Endodermal cell (in vitro differentiated cells): ENCODE measurements around the gene EMILIN2. TPM values are rescaled to one million over a fixed set of nuclear protein-coding genes. Genes with fewer than 3 reads are reported as not detected.

Source experiments
- DNase-seq: peaks from one replicate; pipeline ENCODE4 v3.0.0-alpha.2; 2017
- H3K27ac ChIP-seq: 2 replicates; pipeline ENCODE4 v1.5.1; 2013; ENCODE audit warnings: mild to moderate bottlenecking, low read depth, low read length, moderate library complexity
- H3K27me3 ChIP-seq: 2 replicates; pipeline ENCODE4 v1.6.1; 2013; ENCODE audit warnings: mild to moderate bottlenecking, low read length, moderate library complexity; ENCODE audit not compliant: insufficient read depth, control insufficient read depth, poor library complexity, severe bottlenecking
- H3K36me3 ChIP-seq: 2 replicates; pipeline ENCODE4 v1.7.0; 2013; ENCODE audit warnings: mild to moderate bottlenecking, low read length, moderate library complexity; ENCODE audit not compliant: control insufficient read depth, insufficient read depth
- H3K4me1 ChIP-seq: one replicate; pipeline ENCODE4 v1.7.0; 2013; ENCODE audit warnings: low read length; ENCODE audit not compliant: control insufficient read depth, insufficient read depth
- H3K4me3 ChIP-seq: 2 replicates; pipeline ENCODE4 v1.5.1; 2013; ENCODE audit warnings: mild to moderate bottlenecking, low read length, moderate library complexity
- H3K9ac ChIP-seq: 2 replicates; pipeline ENCODE4 v1.6.1; 2013; ENCODE audit warnings: mild to moderate bottlenecking, low read length, moderate library complexity; ENCODE audit not compliant: poor library complexity, severe bottlenecking; ENCODE audit errors: extremely low read depth
- H3K9me3 ChIP-seq: 2 replicates; pipeline ENCODE4 v1.6.1; 2013; ENCODE audit warnings: mild to moderate bottlenecking, low read length, moderate library complexity; ENCODE audit not compliant: control insufficient read depth
- H3K27ac Mint-ChIP-seq: 2 replicates; pipeline ENCODE4 v1.8.0; 2020; ENCODE audit warnings: mixed read lengths
- H3K27me3 Mint-ChIP-seq: 2 replicates; pipeline ENCODE4 v1.8.0; 2021; ENCODE audit warnings: mild to moderate bottlenecking, mixed read lengths; ENCODE audit not compliant: insufficient read depth
- H3K36me3 Mint-ChIP-seq: 2 replicates; pipeline ENCODE4 v1.8.0; 2020; ENCODE audit warnings: low read depth, mixed read lengths
- H3K4me1 Mint-ChIP-seq: 2 replicates; pipeline ENCODE4 v1.8.0; 2020; ENCODE audit warnings: mixed read lengths
- H3K4me3 Mint-ChIP-seq: 2 replicates; pipeline ENCODE4 v1.8.0; 2020; ENCODE audit warnings: mild to moderate bottlenecking, moderate library complexity, mixed read lengths
- H3K9me3 Mint-ChIP-seq: 2 replicates; pipeline ENCODE4 v1.8.0; 2020; ENCODE audit warnings: mild to moderate bottlenecking, mixed read lengths
- CTCF ChIP-seq: fragments of 200-600 bp; sonication (generic); conservative IDR thresholded peaks from 2 replicates; pipeline ENCODE4 v1.5.0; 2021; ENCODE audit warnings: antibody characterized with exemption, mild to moderate bottlenecking
- WGBS, 2 experiments: methylation state at CpG; one replicate each; pipeline versions ENCODE4 v1.1.5 to v1.1.7; 2013; ENCODE audit warnings: missing lambda C conversion rate in 2 of 2, mixed read lengths in 1 of 2; ENCODE audit not compliant: insufficient coverage in 1 of 2, insufficient read length in 1 of 2; 5-methylcytosine and 5-hydroxymethylcytosine counted together
- total RNA-seq, 2 donors: library from RNA; stranded (reverse); fragmentation: NEBNext Ultra II Directional in 1 of 2; extraction: Animal tissue kit (Norgen Biotek cat#: 25700) in 1 of 2; gene quantifications; 2 replicates in 1 of 2; 3 replicates in 1 of 2; pipeline ENCODE4 v1.2.1, GENCODE V29; 2021

Gene EMILIN2
- total RNA-seq, 2 donors from 2014 or later, result 14.2 to 16.8 TPM

- no peak overlapping the region for H3K4me3 ChIP-seq
- no peaks in the 10 kb centered on the region for H3K27me3 Mint-ChIP-seq
- H3K9me3 Mint-ChIP-seq, result no peaks in the 10 kb centered on the region
- H3K36me3 Mint-ChIP-seq, result peaks cover 15% of the 10 kb centered on the region
- no peak overlapping the region for H3K9ac ChIP-seq
- WGBS, 2 experiments, result 93 to 96% methylated on average over 6 to 7 of the region's 7 CpGs
- DNase-seq, result no peak
- no peaks in the 10 kb centered on the region for H3K9me3 ChIP-seq
- H3K4me1 Mint-ChIP-seq, result no peaks in the 10 kb centered on the region
- peaks cover 9% of the 10 kb centered on the region for H3K36me3 ChIP-seq
- no peak overlapping the region for H3K27ac ChIP-seq
- H3K27me3 ChIP-seq, result no peaks in the 10 kb centered on the region
- H3K4me3 Mint-ChIP-seq, result no peak overlapping the region
- H3K4me1 ChIP-seq, result no peaks in the 10 kb centered on the region
- H3K27ac Mint-ChIP-seq, result no peak overlapping the region
- no peak for TF ChIP-seq CTCF
Measured at GRCh38 chr18:2960983-2961696, 114.3 kb downstream of the EMILIN2 start.

GRCh38 chr18:2961821-2962220 is 115.0 kb downstream of the EMILIN2 start:
- H3K27me3 ChIP-seq, result no peaks in the 10 kb centered on the region
- H3K9ac ChIP-seq, result no peak overlapping the region
- no peak for TF ChIP-seq CTCF
- H3K27ac ChIP-seq, result no peak overlapping the region
- no peak overlapping the region for H3K4me3 Mint-ChIP-seq
- DNase-seq, result no peak
- no peaks in the 10 kb centered on the region for H3K4me1 Mint-ChIP-seq
- no peaks in the 10 kb centered on the region for H3K27me3 Mint-ChIP-seq
- 69 to 89% methylated on average over 2 to 4 of the region's 4 CpGs for WGBS, 2 experiments
- no peak overlapping the region for H3K4me3 ChIP-seq
- no peaks in the 10 kb centered on the region for H3K9me3 Mint-ChIP-seq
- H3K9me3 ChIP-seq, result no peaks in the 10 kb centered on the region
- peaks cover 2% of the 10 kb centered on the region for H3K36me3 ChIP-seq
- no peak overlapping the region for H3K27ac Mint-ChIP-seq
- peaks cover 9% of the 10 kb centered on the region for H3K36me3 Mint-ChIP-seq
- no peaks in the 10 kb centered on the region for H3K4me1 ChIP-seq

- Mint-ChIP-seq H3K36me3 (peaks cover 3% of the 10 kb centered on the region), H3K27me3 (no peaks in the 10 kb centered on the region), H3K4me1 (peaks cover 3% of the 10 kb centered on the region), H3K4me3 (no peak overlapping the region), H3K9me3 (no peaks in the 10 kb centered on the region), H3K27ac (no peak overlapping the region)
- Histone ChIP-seq H3K4me3 (no peak overlapping the region), H3K27ac (no peak overlapping the region), H3K9ac (no peak overlapping the region), H3K36me3 (no peaks in the 10 kb centered on the region), H3K4me1 (no peaks in the 10 kb centered on the region), H3K27me3 (no peaks in the 10 kb centered on the region), H3K9me3 (no peaks in the 10 kb centered on the region)
- WGBS, 2 experiments, result 95% methylated on average over 3 of the region's 3 CpGs; no CpG with 5 or more reads in 1 of the 2 experiments
- DNase-seq, result no peak
- no peak for TF ChIP-seq CTCF
Measured at GRCh38 chr18:2963048-2963447, 116.2 kb downstream of the EMILIN2 start.
